ENCODE measurements around the gene POLR3G.

The POLR3G gene

GRCh38 chr5:90474235-90475107, at the start of gene POLR3G, which contains the start of gene MBLAC2:
Gene POLR3G (plus strand): TSS chr5:90474864. CDS start chr5:90485568, 10,704 bp downstream.
Gene MBLAC2 (minus strand): TSS chr5:90474771. CDS start chr5:90474292, 479 bp downstream.
- DNase-seq, result peak; percentile 82

GRCh38 chr5:90434116-90434714, 40.4 kb upstream of the POLR3G start:
- DNase-seq, result no peak

- DNase-seq, result no peak
Measured at GRCh38 chr5:90437663-90438062, 37.0 kb upstream of the POLR3G start.

- DNase-seq, result no peak
Measured at GRCh38 chr5:90438100-90438499, 36.6 kb upstream of the POLR3G start.

GRCh38 chr5:90440644-90441043, 34.0 kb upstream of the POLR3G start:
- DNase-seq, result no peak

- DNase-seq, result no peak
Measured at GRCh38 chr5:90446961-90447360, 27.7 kb upstream of the POLR3G start.

- DNase-seq, result no peak
Measured at GRCh38 chr5:90461288-90461687, 13.4 kb upstream of the POLR3G start.

GRCh38 chr5:90472783-90473395, 1.8 kb upstream of the POLR3G start:
- no peak for DNase-seq

- DNase-seq, result peak; percentile 45
Measured at GRCh38 chr5:90473396-90474234, 1.0 kb upstream of the POLR3G start.

- DNase-seq, result peak; percentile 11
Measured at GRCh38 chr5:90475436-90475980, 844 bp downstream of the POLR3G start.

GRCh38 chr5:90476391-90476790, 1.7 kb downstream of the POLR3G start:
- DNase-seq, result no peak

GRCh38 chr5:90477073-90477472, 2.4 kb downstream of the POLR3G start:
- no peak for DNase-seq

GRCh38 chr5:90477621-90478215, 3.1 kb downstream of the POLR3G start:
- no peak for DNase-seq

- no peak for DNase-seq
Measured at GRCh38 chr5:90479611-90480385, 5.1 kb downstream of the POLR3G start.

GRCh38 chr5:90480699-90481098, 6.0 kb downstream of the POLR3G start:
- no peak for DNase-seq

GRCh38 chr5:90483206-90483605, 8.5 kb downstream of the POLR3G start:
- DNase-seq, result no peak

GRCh38 chr5:90484540-90484939, 9.9 kb downstream of the POLR3G start:
- no peak for DNase-seq

- DNase-seq, result peak; percentile 1
Measured at GRCh38 chr5:90488791-90489190, 14.1 kb downstream of the POLR3G start.

- DNase-seq, result no peak
Measured at GRCh38 chr5:90494043-90494442, 19.4 kb downstream of the POLR3G start.

GRCh38 chr5:90495146-90495545, 20.5 kb downstream of the POLR3G start:
- no peak for DNase-seq

GRCh38 chr5:90503596-90503995, 28.9 kb downstream of the POLR3G start:
- DNase-seq, result no peak
